ENCODE data around the gene DGCR6.
"Not testable (repeated sequence)": the region's sequence is repeated elsewhere in the genome, so short reads cannot be mapped to it uniquely, and the experiment has no call there.

DGCR6 gene

GRCh38 chr22:18905540-18906409 is at the start of gene DGCR6:
TSS of gene DGCR6 (plus strand) at chr22:18906320. CDS start at chr22:18906375, 55 bp downstream.
- no peak for DNase-seq (ENCODE audit: insufficient read length, low spot score)
- TF ChIP-seq POLR2A (IDR thresholded peaks at IDR 0.05; ENCODE audit: low read depth, low read length), result no peak
- FAIRE-seq, result no peak

DNA sequence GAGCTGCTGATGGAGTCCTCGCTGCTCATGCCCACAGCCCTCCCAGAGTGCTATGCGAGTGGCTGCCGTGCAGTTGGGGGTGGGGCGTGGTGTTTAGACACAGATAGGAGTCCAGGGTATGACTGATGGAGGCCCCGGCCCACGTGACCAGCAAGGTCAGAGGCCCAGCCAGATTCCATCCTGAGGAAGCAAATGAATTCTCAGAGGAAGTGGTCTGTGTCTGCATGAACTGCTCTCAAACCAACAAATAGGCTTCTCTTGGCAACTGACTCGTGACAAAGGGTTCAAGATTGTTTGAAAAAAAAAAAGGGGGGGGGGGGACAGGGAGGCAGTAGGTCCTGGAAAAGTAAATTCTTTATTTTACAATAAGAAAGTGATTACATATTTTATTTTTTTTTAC is 46.8 kb upstream of the DGCR6 start:
- DNase-seq (ENCODE audit: insufficient read length, low spot score); FAIRE-seq: not testable (repeated sequence)

GRCh38 chr22:18881260-18881659 is 24.9 kb upstream of the DGCR6 start:
- DNase-seq (ENCODE audit: insufficient read length, low spot score); FAIRE-seq: not testable (repeated sequence)

- not testable (repeated sequence) for DNase-seq (ENCODE audit: insufficient read length, low spot score); FAIRE-seq
Measured at GRCh38 chr22:18884465-18884864, 21.7 kb upstream of the DGCR6 start.

GRCh38 chr22:18888115-18888514 is 18.0 kb upstream of the DGCR6 start:
- DNase-seq (ENCODE audit: insufficient read length, low spot score) (no peak), FAIRE-seq (no peak)
- no peak for TF ChIP-seq POLR2A (IDR thresholded peaks at IDR 0.05; ENCODE audit: low read depth, low read length)

- FAIRE-seq, result peak; percentile 99
Measured at GRCh38 chr22:18890510-18891192, 15.5 kb upstream of the DGCR6 start.

DNA sequence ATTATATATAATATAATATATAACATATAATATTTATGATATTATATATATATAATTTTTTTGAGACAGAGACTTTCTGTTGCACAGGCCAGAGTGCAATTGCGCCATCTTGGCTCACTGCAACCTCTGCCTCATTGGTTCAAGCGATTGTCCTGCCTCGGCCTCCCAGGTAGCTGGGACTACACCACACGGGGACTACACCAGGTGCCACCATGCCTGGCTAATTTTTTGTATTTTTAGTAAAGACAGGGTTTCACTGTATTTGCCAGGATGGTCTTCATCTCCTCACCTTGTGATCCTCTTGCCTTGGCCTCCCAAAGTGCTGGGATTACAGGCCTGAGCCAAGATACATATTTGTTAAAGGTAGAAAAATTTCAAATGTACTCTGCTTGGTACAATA is 12.3 kb upstream of the DGCR6 start:
- not testable (repeated sequence) for FAIRE-seq; DNase-seq (ENCODE audit: insufficient read length, low spot score)

More at GRCh38 chr22:18890510-18891192, 15.5 kb upstream of the DGCR6 start:
- not testable (repeated sequence) for DNase-seq (ENCODE audit: insufficient read length, low spot score)

GRCh38 chr22:18896037-18896657 is 10.0 kb upstream of the DGCR6 start:
- peak; percentile 100 for FAIRE-seq
- DNase-seq (ENCODE audit: insufficient read length, low spot score), result not testable (repeated sequence)

DNA sequence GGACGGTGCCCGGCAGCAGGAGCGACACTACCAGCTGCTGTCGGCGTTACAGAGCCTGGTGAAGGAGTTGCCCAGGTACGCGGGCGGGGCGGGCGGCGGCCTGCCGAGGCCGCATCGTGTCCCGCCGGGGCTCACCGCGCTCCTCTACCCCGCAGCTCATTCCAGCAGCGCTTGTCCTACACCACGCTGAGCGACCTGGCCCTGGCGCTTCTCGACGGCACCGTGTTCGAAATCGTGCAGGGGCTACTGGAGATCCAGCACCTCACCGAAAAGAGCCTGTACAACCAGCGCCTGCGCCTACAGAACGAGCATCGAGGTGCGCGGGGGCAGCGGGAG is 258 bp downstream of the DGCR6 start:
- not testable (repeated sequence) for DNase-seq (ENCODE audit: insufficient read length, low spot score); FAIRE-seq

- no peak for DNase-seq (ENCODE audit: insufficient read length, low spot score)
- TF ChIP-seq POLR2A (IDR thresholded peaks at IDR 0.05; ENCODE audit: low read depth, low read length), result no peak
- no peak for FAIRE-seq
Measured at GRCh38 chr22:18906896-18907295, 776 bp downstream of the DGCR6 start.

GRCh38 chr22:18909556-18909955 is 3.4 kb downstream of the DGCR6 start:
- DNase-seq (ENCODE audit: insufficient read length, low spot score), result no peak
- no peak for FAIRE-seq
- TF ChIP-seq POLR2A (IDR thresholded peaks at IDR 0.05; ENCODE audit: low read depth, low read length), result no peak

DNA sequence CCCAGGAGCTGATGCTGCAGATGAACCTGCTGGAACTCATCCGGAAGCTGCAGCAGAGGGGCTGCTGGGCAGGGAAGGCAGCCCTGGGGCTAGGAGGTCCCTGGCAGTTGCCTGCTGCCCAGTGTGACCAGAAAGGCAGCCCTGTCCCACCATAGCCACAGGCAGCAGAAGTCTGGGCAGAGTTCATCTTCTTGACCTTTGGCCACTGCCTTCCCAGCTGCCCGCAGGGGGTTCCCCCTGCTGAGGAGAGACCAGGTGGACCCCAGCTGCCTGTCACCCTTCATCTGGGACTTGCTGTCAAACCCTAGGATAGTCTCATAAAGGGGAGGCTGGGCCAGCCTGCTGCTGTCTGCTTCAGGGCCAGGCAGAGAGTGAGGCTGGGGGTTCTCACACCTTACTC is 5.4 kb downstream of the DGCR6 start:
- FAIRE-seq; DNase-seq (ENCODE audit: insufficient read length, low spot score): not testable (repeated sequence)

DNA sequence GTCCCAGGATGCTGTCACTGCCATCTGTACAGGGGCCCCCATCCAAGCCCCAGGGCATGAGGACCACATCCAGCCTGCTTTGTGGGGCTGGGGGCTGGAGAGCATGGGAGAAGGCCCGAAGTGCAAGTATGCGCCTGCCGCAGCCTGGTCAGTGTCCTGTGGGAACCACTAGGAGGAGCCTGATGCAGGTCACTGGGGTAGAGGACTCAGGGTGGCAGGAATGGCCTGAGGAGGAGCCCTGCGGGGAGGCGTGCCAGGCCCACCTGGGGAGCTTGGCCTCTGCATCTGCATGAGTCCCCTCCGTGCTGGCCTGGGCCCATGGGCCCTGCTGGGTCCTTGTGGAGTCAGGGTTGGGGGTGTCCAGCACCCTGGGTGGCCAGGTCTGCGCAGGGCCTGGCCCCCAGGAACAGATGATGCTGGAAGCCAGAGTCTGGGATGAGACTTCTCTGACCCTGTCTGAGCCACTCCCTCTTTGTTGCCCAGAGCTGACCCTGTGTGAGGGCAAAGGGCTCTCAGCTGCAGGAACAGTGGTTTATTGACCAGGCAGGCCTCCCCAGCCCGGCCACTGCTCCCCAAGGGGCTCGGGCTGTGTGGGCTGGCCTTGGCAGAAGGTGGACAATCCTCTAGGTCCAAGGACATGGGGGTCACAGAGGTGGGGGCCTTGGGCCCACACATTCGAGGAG is 6.3 kb downstream of the DGCR6 start:
- FAIRE-seq; DNase-seq (ENCODE audit: insufficient read length, low spot score): not testable (repeated sequence)

- not testable (repeated sequence) for FAIRE-seq; DNase-seq (ENCODE audit: insufficient read length, low spot score)
Measured at GRCh38 chr22:18914558-18914957, 8.4 kb downstream of the DGCR6 start.

DNA sequence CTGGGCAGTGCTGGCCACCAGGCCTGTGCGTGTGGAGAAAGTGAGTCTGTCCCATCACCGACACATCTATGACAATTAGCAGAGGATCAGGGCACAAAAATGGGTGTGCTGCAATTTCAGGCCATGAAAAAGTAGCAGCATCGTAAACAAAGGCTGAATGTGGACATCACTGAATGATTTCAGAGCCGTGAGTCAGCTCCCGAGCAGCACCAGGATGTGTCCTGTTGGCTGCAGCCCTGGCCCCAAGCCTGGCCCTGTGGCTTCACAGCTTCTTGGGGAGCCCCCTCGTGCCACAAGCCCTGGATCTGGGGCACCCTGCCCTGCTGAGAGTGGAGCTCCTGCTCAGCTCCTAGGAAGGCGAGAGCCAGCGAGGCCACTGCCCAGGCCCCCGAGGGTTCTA is 9.4 kb downstream of the DGCR6 start:
- not testable (repeated sequence) for FAIRE-seq; DNase-seq (ENCODE audit: insufficient read length, low spot score)

DNA sequence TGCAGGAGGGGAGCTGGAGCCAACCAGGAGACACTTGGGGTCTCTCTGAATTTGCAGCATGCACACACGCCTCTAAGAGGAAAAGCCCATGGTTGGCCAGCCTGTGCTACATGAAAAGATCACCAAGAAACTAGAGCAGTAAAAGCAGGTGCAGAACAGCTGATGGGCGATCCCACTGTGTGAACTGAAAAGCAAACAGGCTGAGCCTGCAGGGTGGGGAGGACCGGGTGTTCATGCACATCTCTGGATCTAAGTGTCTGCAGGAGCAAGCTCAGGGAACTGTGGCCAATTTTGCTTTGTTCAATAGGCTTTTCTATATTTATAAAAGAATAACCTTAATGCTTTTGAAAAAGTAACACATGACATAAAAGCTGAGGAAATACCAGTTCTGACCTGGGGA is 11.7 kb downstream of the DGCR6 start:
- not testable (repeated sequence) for FAIRE-seq

DNA sequence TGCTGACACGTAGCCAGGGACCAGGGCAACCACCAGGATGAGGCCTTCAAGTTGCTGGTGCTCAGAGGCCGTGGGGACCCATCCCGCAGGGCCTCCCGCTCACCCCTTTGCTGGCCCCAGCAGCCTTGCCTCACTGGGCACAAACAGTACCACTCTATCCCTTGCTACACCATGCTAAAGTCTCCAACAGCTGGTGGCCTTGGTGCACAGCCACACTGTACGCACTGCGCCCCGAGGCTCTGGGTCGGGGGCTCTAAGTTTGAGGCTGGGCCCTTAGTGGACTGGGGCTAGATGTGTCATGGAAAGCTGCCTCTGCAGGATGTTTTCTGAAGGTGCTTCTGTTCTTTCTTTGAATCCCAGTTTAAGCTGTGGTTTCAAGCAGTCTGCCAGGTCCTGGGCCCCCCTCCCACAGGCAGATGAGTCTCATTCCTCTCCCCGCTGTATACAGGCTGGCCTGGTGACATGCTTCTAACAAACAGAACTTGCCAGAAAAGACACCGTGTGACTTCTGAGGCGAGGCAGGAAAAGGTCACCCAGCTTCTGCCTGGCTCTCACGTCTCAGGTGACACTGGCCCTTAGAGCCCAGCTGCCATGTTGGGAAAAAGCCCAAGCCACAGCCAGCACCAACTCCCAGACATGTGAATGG is 14.3 kb downstream of the DGCR6 start:
- not testable (repeated sequence) for FAIRE-seq; DNase-seq (ENCODE audit: insufficient read length, low spot score)

More for the DNA sequence above, 11.7 kb downstream of the DGCR6 start:
- DNase-seq (ENCODE audit: insufficient read length, low spot score), result not testable (repeated sequence)

Measured in H54 (cell line).